ENCODE data around the gene GADL1. TPM values are rescaled to one million over a fixed set of nuclear protein-coding genes. Genes with fewer than 3 reads are reported as not detected.

The GADL1 gene
- total and polyA plus RNA-seq, 2 donors from 2014 or later, result 0.22 to 0.54 TPM

DNA sequence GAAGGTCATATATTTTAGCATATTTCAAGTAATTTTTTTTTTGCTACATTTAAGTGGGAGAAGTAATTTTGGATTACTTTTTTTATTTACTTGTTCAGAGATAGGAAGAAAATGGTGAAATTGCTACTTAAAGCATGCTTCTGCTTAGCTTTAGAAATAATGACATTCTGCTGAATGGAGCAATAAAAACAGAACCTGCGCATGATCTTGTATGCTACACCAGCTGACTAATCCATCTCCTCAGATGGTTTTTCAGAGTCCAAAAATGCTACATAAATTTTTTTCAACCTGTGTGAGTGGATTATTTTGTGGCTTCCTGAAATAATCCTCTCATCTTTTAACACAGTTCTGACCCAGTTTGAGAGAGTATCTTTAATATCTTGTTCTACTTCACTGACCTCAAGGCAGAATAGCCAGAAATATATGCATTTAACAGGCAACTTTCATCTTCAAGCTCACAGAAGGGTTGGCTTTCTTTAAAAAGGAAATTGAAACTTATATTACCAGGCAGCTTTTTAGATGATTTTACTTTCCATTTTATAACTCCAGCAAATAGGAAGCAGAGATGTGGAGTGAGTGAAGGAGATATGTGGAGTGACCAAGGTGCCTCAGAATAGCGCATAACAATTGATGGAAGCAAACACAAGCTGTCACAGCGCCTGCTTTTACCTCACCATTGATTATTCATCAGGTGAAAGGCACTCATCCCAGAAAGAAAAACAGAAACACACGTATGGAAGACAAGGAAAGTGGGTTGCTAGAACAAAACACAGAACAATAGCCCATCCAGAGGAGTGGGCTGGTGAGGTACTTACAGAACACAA, 151.5 kb downstream of the GADL1 start:
- DNase-seq (no peak), FAIRE-seq (peak; percentile 21)
- Histone ChIP-seq H3K27me3 (ENCODE audit: control insufficient read depth, insufficient read depth, low read length) (no peaks in the 10 kb centered on the region), H3K36me3 (ENCODE audit: control insufficient read depth in 2 of 3, insufficient read depth in 3 of 3, low read length in 3 of 3) (no peaks in the 10 kb centered on the region), H3K27ac (ENCODE audit: low read depth in 2 of 2, low read length in 2 of 2) (no peak overlapping the region), H3K9me3 (ENCODE audit: control insufficient read depth in 2 of 3, insufficient read depth in 1 of 3, low read length in 3 of 3) (no peaks in the 10 kb centered on the region), H3K4me3 (ENCODE audit: low read length in 3 of 3) (no peak overlapping the region), H3K4me1 (ENCODE audit: control insufficient read depth in 2 of 3, insufficient read depth in 2 of 3, low read depth in 1 of 3, low read length in 3 of 3) (no peaks in the 10 kb centered on the region), H3K9ac (ENCODE audit: low read length in 3 of 3) (no peak overlapping the region)
- TF ChIP-seq, protein P1, sequence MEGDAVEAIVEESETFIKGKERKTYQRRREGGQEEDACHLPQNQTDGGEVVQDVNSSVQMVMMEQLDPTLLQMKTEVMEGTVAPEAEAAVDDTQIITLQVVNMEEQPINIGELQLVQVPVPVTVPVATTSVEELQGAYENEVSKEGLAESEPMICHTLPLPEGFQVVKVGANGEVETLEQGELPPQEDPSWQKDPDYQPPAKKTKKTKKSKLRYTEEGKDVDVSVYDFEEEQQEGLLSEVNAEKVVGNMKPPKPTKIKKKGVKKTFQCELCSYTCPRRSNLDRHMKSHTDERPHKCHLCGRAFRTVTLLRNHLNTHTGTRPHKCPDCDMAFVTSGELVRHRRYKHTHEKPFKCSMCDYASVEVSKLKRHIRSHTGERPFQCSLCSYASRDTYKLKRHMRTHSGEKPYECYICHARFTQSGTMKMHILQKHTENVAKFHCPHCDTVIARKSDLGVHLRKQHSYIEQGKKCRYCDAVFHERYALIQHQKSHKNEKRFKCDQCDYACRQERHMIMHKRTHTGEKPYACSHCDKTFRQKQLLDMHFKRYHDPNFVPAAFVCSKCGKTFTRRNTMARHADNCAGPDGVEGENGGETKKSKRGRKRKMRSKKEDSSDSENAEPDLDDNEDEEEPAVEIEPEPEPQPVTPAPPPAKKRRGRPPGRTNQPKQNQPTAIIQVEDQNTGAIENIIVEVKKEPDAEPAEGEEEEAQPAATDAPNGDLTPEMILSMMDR (IDR thresholded peaks at IDR 0.05; ENCODE audit: borderline replicate concordance, extremely low read depth, insufficient read depth), result no peak
- intact Hi-C loops (cut with DNase I), result no loop called here

DNA sequence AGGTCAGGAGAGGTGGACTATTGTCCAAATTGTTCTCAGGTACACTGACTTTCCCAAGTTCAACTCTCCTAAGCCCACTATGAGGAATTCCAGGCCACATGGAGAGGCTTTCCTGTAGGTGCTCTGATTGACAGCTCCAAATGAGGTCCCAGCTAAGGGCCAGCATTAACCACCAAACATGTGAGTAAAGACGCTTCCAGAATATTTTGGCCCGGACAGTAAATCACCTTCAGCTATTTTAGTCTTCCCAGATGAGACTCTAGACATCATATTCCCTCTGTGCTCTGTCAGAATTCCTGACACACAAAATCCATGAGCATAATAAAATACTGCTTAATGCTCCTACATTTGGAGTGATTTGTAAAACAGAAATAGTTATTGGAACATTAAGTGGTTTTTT, 152.6 kb downstream of the GADL1 start:
- no peaks in the 10 kb centered on the region for H3K9me3 ChIP-seq (ENCODE audit: control insufficient read depth in 2 of 3, insufficient read depth in 1 of 3, low read length in 3 of 3)
- intact Hi-C loops (cut with DNase I), result no loop called here
- FAIRE-seq (no peak), DNase-seq (no peak)
- H3K4me3 ChIP-seq (ENCODE audit: low read length in 3 of 3), result no peak overlapping the region
- no peaks in the 10 kb centered on the region for H3K4me1 ChIP-seq (ENCODE audit: control insufficient read depth in 2 of 3, insufficient read depth in 2 of 3, low read depth in 1 of 3, low read length in 3 of 3)
- H3K27me3 ChIP-seq (ENCODE audit: control insufficient read depth, insufficient read depth, low read length), result no peaks in the 10 kb centered on the region
- TF ChIP-seq, protein P1 (IDR thresholded peaks at IDR 0.05; ENCODE audit: borderline replicate concordance, extremely low read depth, insufficient read depth), result no peak
- no peak overlapping the region for H3K27ac ChIP-seq (ENCODE audit: low read depth in 2 of 2, low read length in 2 of 2)
- H3K9ac ChIP-seq (ENCODE audit: low read length in 3 of 3), result no peak overlapping the region
- no peaks in the 10 kb centered on the region for H3K36me3 ChIP-seq (ENCODE audit: control insufficient read depth in 2 of 3, insufficient read depth in 3 of 3, low read length in 3 of 3)

DNA sequence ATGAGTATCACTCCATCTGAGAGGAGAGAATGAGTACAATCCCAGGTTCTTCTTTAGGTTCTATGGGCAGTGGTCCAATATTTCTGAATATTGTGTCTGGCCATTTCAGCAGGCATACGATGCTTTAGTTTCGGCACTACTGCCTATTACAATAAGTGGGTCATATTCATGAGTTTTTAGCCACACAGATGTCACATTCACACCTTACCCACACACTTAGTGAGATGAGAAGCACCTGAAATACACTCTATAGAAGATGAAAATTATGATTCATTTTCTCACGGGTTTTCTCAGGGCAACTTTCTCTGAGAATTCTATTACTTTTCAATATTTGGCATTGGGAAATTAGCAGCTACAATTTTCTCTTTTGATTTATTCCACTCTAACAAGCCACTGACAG, 155.9 kb downstream of the GADL1 start:
- no peak for DNase-seq
- no peak overlapping the region for H3K4me3 ChIP-seq (ENCODE audit: low read length in 3 of 3)
- H3K27me3 ChIP-seq (ENCODE audit: control insufficient read depth, insufficient read depth, low read length), result no peaks in the 10 kb centered on the region
- no peak overlapping the region for H3K27ac ChIP-seq (ENCODE audit: low read depth in 2 of 2, low read length in 2 of 2)
- no peaks in the 10 kb centered on the region for H3K9me3 ChIP-seq (ENCODE audit: control insufficient read depth in 2 of 3, insufficient read depth in 1 of 3, low read length in 3 of 3)
- no peaks in the 10 kb centered on the region for H3K36me3 ChIP-seq (ENCODE audit: control insufficient read depth in 2 of 3, insufficient read depth in 3 of 3, low read length in 3 of 3)
- no peaks in the 10 kb centered on the region for H3K4me1 ChIP-seq (ENCODE audit: control insufficient read depth in 2 of 3, insufficient read depth in 2 of 3, low read depth in 1 of 3, low read length in 3 of 3)
- no peak for FAIRE-seq
- intact Hi-C loops (cut with DNase I), result no loop called here
- TF ChIP-seq, protein P1 (IDR thresholded peaks at IDR 0.05; ENCODE audit: borderline replicate concordance, extremely low read depth, insufficient read depth), result no peak
- H3K9ac ChIP-seq (ENCODE audit: low read length in 3 of 3), result no peak overlapping the region

Data from kidney (tissue), 14 donors.